Astrocyte (in vitro differentiated cells and primary cell): ENCODE data around the gene WDR45B. TPM values are rescaled to one million over a fixed set of nuclear protein-coding genes. Genes with fewer than 3 reads are reported as not detected.

Experiments
- DNase-seq: peaks from one replicate; pipeline ENCODE4 v3.0.0-alpha.2; 2010; ENCODE audit warnings: low read depth
- FAIRE-seq: peaks from 2 replicates; lab custom pipeline; 2011; peaks lifted over from hg19 to GRCh38; lab: Jason Lieb, UNC
- H2AFZ ChIP-seq: 2 replicates; pipeline ENCODE4 v1.6.0; 2012; ENCODE audit warnings: low read depth, low read length, inconsistent platforms
- H3K27ac ChIP-seq: 2 replicates; pipeline ENCODE4 v1.5.1; 2011; ENCODE audit warnings: low read depth, low read length, inconsistent platforms
- H3K27me3 ChIP-seq: 2 replicates; pipeline ENCODE4 v1.6.0; 2011; ENCODE audit warnings: low read length, inconsistent platforms; ENCODE audit not compliant: insufficient read depth
- H3K36me3 ChIP-seq: 2 replicates; pipeline ENCODE4 v1.5.1; 2011; ENCODE audit warnings: low read length, inconsistent platforms; ENCODE audit not compliant: insufficient read depth
- H3K4me1 ChIP-seq: 2 replicates; pipeline ENCODE4 v1.5.1; 2011; ENCODE audit warnings: low read length, inconsistent platforms; ENCODE audit not compliant: insufficient read depth
- H3K4me2 ChIP-seq: 2 replicates; pipeline ENCODE4 v1.6.0; 2012; ENCODE audit warnings: low read length, inconsistent platforms
- H3K4me3 ChIP-seq: 2 replicates; pipeline ENCODE4 v1.5.1; 2011; ENCODE audit warnings: low read depth, mild to moderate bottlenecking, low read length, inconsistent platforms; ENCODE audit not compliant: insufficient read depth
- H3K79me2 ChIP-seq: 2 replicates; pipeline ENCODE4 v1.6.0; 2012; ENCODE audit warnings: mild to moderate bottlenecking, low read length, inconsistent platforms; ENCODE audit not compliant: insufficient read depth
- H3K9ac ChIP-seq: 2 replicates; pipeline ENCODE4 v1.6.0; 2012; ENCODE audit warnings: mild to moderate bottlenecking, low read length, inconsistent platforms
- H3K9me3 ChIP-seq: 2 replicates; pipeline ENCODE4 v1.5.1; 2012; ENCODE audit warnings: low read depth, mild to moderate bottlenecking, low read length, inconsistent platforms; ENCODE audit not compliant: insufficient read depth
- H4K20me1 ChIP-seq: 2 replicates; pipeline ENCODE4 v1.6.0; 2012; ENCODE audit warnings: low read length, inconsistent platforms; ENCODE audit not compliant: insufficient read depth
- H3K27ac Mint-ChIP-seq: one replicate; pipeline ENCODE4 v1.8.0; 2021; ENCODE audit warnings: mild to moderate bottlenecking, mixed read lengths; ENCODE audit not compliant: unreplicated experiment
- H3K27me3 Mint-ChIP-seq: one replicate; pipeline ENCODE4 v1.8.0; 2021; ENCODE audit warnings: low read depth, mixed read lengths; ENCODE audit not compliant: unreplicated experiment
- H3K36me3 Mint-ChIP-seq: one replicate; pipeline ENCODE4 v1.8.0; 2021; ENCODE audit warnings: low read depth, mixed read lengths; ENCODE audit not compliant: unreplicated experiment
- H3K4me1 Mint-ChIP-seq: one replicate; pipeline ENCODE4 v1.8.0; 2021; ENCODE audit warnings: low read depth, mixed read lengths; ENCODE audit not compliant: unreplicated experiment
- H3K4me3 Mint-ChIP-seq: one replicate; pipeline ENCODE4 v1.8.0; 2021; ENCODE audit warnings: mild to moderate bottlenecking, moderate library complexity, mixed read lengths; ENCODE audit not compliant: unreplicated experiment
- H3K9me3 Mint-ChIP-seq: one replicate; pipeline ENCODE4 v1.8.0; 2021; ENCODE audit warnings: mild to moderate bottlenecking, mixed read lengths; ENCODE audit not compliant: unreplicated experiment
- CTCF ChIP-seq: IDR thresholded peaks from 2 replicates; pipeline ENCODE4 v1.5.1; 2011; ENCODE audit warnings: low read depth, mild to moderate bottlenecking, inconsistent platforms, low read length, moderate library complexity; ENCODE audit not compliant: insufficient read depth
- EZH2 ChIP-seq: IDR thresholded peaks from 2 replicates; pipeline ENCODE4 v1.6.1; 2012; ENCODE audit warnings: mild to moderate bottlenecking, low read length, inconsistent platforms; ENCODE audit not compliant: insufficient read depth
- total RNA-seq: library from RNA; stranded (reverse); gene quantifications from 2 replicates; pipeline ENCODE4 v1.2.1, GENCODE V29; 2021

Gene WDR45B
- total RNA-seq, 1 donor from 2014 or later = 75.4 TPM

- Histone ChIP-seq H3K9ac (no peak overlapping the region), H3K36me3 (peaks cover 17% of the 10 kb centered on the region), H4K20me1 (peaks cover 65% of the 10 kb centered on the region), H3K4me3 (no peak overlapping the region), H3K79me2 (peaks cover 78% of the 10 kb centered on the region), H3K9me3 (no peaks in the 10 kb centered on the region), H3K27me3 (no peaks in the 10 kb centered on the region), H3K4me1 (no peaks in the 10 kb centered on the region), H2AFZ (no peak overlapping the region), H3K4me2 (no peak overlapping the region), H3K27ac (no peak overlapping the region)
- H3K36me3 Mint-ChIP-seq = peaks cover 23% of the 10 kb centered on the region
- no peak for TF ChIP-seq CTCF
- TF ChIP-seq EZH2 = no peak
- no peak overlapping the region for H3K4me3 Mint-ChIP-seq
- no peak overlapping the region for H3K27ac Mint-ChIP-seq
- FAIRE-seq = no peak
- no peak for DNase-seq
- H3K27me3 Mint-ChIP-seq = no peaks in the 10 kb centered on the region
- H3K4me1 Mint-ChIP-seq = no peaks in the 10 kb centered on the region
- peaks cover 2% of the 10 kb centered on the region for H3K9me3 Mint-ChIP-seq
These were observed 18.0 kb downstream of the WDR45B start for GRCh38 chr17:82630212-82630611.

GRCh38 chr17:82629748-82630147, 18.5 kb downstream of the WDR45B start:
- Mint-ChIP-seq H3K36me3 (peaks cover 25% of the 10 kb centered on the region), H3K27ac (no peak overlapping the region), H3K4me3 (no peak overlapping the region), H3K4me1 (no peaks in the 10 kb centered on the region), H3K27me3 (no peaks in the 10 kb centered on the region), H3K9me3 (peaks cover 2% of the 10 kb centered on the region)
- Histone ChIP-seq H3K4me2 (no peak overlapping the region), H4K20me1 (peaks cover 62% of the 10 kb centered on the region), H3K4me3 (no peak overlapping the region), H3K4me1 (no peaks in the 10 kb centered on the region), H3K79me2 (peaks cover 78% of the 10 kb centered on the region), H3K9me3 (no peaks in the 10 kb centered on the region), H3K9ac (no peak overlapping the region), H3K27me3 (no peaks in the 10 kb centered on the region), H3K27ac (no peak overlapping the region), H3K36me3 (peaks cover 22% of the 10 kb centered on the region), H2AFZ (no peak overlapping the region)
- FAIRE-seq (no peak), DNase-seq (no peak)
- no peak for TF ChIP-seq CTCF
- no peak for TF ChIP-seq EZH2

- DNase-seq = no peak
- peaks cover 59% of the 10 kb centered on the region for H3K79me2 ChIP-seq
- H3K36me3 ChIP-seq = peaks cover 25% of the 10 kb centered on the region
- FAIRE-seq = no peak
- no peak overlapping the region for H2AFZ ChIP-seq
- H3K4me1 Mint-ChIP-seq = no peaks in the 10 kb centered on the region
- no peaks in the 10 kb centered on the region for H3K27me3 Mint-ChIP-seq
- no peak overlapping the region for H3K4me3 ChIP-seq
- no peaks in the 10 kb centered on the region for H3K27me3 ChIP-seq
- no peak overlapping the region for H3K4me3 Mint-ChIP-seq
- no peaks in the 10 kb centered on the region for H3K4me1 ChIP-seq
- no peak for TF ChIP-seq CTCF
- TF ChIP-seq EZH2 = no peak
- no peak overlapping the region for H3K27ac Mint-ChIP-seq
- H3K4me2 ChIP-seq = no peak overlapping the region
- no peak overlapping the region for H3K9ac ChIP-seq
- H3K9me3 ChIP-seq = no peaks in the 10 kb centered on the region
- H3K9me3 Mint-ChIP-seq = peaks cover 2% of the 10 kb centered on the region
- H4K20me1 ChIP-seq = peaks cover 45% of the 10 kb centered on the region
- H3K36me3 Mint-ChIP-seq = peaks cover 18% of the 10 kb centered on the region
- no peak overlapping the region for H3K27ac ChIP-seq
These were observed 20.8 kb downstream of the WDR45B start for GRCh38 chr17:82627405-82627804.
